22Rv1 (cell line): ENCODE results near the gene COMMD2.

ENCODE experiments used
- H3K27ac ChIP-seq: fragments of 450-650 bp; 2 replicates; pipeline ENCODE4 v1.5.1; 2017
- ZFX ChIP-seq: fragments of 450-650 bp; IDR thresholded peaks from 2 replicates; pipeline ENCODE4 v1.6.1; 2017; ENCODE audit warnings: antibody characterized with exemption, borderline replicate concordance
- TF ChIP-seq, protein P1 (sequence below): fragments of 450-650 bp; IDR thresholded peaks from 2 replicates; pipeline ENCODE4 v1.5.1; 2017; ENCODE audit warnings: mild to moderate bottlenecking

COMMD2 gene

DNA sequence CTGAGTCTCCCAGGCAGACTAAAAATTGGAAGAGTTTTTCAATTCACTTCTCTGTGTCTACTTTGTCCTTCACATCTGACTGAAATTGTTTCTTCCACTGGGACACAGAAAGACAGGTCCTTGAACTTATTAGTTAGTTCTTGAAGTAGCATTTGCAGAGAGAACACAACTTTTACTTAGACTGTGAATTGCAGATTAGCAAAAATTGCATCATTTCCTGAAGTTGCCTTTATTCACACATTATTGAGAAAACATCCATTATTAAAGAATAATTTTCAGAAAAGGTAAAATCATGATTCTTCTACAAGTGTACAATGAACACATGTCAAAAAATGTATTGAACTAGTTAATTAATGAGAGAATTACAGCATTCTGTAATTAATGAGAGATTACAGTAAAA, 1.4 kb upstream of the COMMD2 start:
- TF ChIP-seq, protein P1, sequence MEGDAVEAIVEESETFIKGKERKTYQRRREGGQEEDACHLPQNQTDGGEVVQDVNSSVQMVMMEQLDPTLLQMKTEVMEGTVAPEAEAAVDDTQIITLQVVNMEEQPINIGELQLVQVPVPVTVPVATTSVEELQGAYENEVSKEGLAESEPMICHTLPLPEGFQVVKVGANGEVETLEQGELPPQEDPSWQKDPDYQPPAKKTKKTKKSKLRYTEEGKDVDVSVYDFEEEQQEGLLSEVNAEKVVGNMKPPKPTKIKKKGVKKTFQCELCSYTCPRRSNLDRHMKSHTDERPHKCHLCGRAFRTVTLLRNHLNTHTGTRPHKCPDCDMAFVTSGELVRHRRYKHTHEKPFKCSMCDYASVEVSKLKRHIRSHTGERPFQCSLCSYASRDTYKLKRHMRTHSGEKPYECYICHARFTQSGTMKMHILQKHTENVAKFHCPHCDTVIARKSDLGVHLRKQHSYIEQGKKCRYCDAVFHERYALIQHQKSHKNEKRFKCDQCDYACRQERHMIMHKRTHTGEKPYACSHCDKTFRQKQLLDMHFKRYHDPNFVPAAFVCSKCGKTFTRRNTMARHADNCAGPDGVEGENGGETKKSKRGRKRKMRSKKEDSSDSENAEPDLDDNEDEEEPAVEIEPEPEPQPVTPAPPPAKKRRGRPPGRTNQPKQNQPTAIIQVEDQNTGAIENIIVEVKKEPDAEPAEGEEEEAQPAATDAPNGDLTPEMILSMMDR: no peak
- TF ChIP-seq ZFX: no peak
- no peak overlapping the region for H3K27ac ChIP-seq

DNA sequence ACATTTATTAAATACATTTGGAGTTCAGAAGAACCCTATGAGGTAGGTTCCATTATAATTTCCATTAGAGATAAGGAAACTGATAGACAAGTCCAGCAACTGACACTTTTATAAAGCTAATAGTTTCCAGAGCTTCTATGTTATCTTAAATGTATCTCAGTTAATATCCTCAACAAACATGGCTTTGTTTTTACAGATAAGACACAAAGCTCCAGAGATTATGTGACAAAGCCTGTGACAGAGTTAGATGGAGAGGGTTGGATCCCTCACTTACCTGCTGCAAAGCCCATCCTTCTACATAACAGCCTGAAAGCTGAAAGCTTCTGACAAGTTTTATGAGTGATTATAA, 473 bp upstream of the COMMD2 start:
- peak overlapping the region; percentile 68 for H3K27ac ChIP-seq

DNA sequence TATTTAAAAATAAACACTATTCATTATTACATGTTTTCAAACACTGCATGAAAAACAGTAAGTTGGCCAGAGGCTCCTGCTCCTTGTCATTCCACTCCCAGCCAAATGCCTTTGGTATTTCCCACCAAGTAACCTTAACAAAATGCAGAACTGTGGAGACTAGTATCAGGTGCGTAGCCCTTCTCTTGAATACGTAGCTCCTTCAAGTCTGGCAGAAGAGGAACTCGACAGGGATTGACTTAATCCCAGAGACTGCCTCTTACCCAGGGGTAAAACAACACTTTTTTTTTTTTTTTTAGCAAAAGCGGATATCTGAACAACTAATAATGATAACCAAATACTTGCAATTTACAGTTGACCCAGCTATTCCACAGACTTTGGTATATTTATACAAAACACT, 738 bp downstream of the COMMD2 start:
- TF ChIP-seq, protein P1: no peak
- TF ChIP-seq ZFX: no peak
- peak overlapping the region; percentile 68 for H3K27ac ChIP-seq

More for the DNA sequence above, 473 bp upstream of the COMMD2 start:
- no peak for TF ChIP-seq ZFX
- TF ChIP-seq, protein P1: peak; percentile 18

DNA sequence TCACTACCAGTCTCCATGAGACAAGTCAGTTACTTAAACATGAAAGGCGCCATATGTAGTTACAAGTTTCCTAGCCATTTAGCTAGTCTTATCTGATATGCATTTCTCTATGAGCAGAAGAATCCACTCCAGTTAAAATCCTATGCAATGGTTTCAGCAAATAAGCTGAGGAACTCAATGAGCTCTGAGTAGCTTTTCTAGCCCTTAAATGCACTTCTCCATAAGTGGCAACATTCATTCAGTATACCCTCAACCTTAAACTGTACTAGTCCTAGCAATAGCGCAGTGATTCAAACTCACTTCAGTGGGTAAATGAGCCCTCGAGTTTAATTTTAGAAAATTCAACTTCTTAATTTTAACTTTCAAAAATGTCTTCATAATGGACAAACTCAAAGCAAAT, 7.7 kb downstream of the COMMD2 start:
- H3K27ac ChIP-seq: no peak overlapping the region
- TF ChIP-seq, protein P1: no peak
- TF ChIP-seq ZFX: no peak

DNA sequence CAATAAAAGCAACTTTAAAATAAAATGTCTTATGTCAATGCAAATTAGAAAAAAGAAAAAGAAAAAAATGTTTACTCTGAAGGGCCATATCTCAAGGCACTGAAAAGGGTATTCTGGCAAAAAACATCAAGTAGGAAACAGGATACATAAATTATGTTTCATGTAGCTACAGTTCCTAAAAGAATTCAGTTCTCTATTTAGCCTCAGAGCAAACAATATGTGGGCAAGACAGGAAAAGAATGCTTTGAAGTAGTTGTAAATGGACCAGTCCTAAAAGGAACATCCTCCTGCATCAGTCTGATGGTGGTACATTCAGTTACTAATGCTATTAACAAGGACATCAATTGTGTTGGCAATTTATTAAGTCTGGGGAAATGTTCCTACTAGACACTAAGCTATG, 8.1 kb downstream of the COMMD2 start:
- H3K27ac ChIP-seq: no peak overlapping the region
- TF ChIP-seq ZFX: no peak
- TF ChIP-seq, protein P1: no peak

DNA sequence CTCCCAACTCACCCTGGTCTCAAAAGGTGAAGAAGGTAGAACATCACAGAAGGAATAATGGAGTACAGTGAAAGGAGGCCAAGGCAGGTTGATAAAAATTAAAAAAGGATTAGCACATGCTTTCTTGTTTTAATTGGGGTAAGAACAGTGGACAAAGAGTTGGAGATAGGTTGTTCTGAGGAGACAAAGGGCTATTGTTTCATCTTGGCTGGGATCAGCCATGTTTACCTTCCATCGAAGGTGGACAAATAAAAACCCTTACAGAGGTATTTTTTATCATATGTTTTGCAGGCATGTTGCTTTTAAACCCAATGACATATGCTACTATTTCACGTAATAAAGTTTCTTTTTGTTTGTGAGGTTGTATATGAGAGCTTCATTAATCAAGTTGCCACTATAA, 12.9 kb downstream of the COMMD2 start:
- 0 out of 2 replicates have a peak overlapping the region, but pooled peaks have one; percentile 27 for H3K27ac ChIP-seq
- TF ChIP-seq ZFX: no peak
- TF ChIP-seq, protein P1: no peak

DNA sequence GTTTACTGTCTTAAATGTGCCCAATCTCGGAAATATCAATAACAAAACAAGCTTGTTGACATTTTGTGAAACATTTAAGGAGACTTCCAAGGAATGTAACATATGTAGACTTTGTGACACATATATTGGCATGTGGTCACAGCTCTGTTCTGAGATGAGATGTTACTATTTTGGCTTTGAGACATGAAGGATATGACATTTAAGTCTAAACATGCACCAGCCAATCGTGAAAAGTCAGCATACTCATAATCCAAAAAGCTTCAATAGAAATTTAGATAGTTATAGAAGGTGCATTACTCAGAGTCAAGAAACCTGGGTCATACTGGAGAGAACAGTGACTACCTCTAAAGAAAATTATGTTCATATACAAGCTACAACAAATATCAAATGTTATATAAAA, 13.4 kb downstream of the COMMD2 start:
- 0 out of 2 replicates have a peak overlapping the region, but pooled peaks have one; percentile 27 for H3K27ac ChIP-seq
- TF ChIP-seq ZFX: no peak

DNA sequence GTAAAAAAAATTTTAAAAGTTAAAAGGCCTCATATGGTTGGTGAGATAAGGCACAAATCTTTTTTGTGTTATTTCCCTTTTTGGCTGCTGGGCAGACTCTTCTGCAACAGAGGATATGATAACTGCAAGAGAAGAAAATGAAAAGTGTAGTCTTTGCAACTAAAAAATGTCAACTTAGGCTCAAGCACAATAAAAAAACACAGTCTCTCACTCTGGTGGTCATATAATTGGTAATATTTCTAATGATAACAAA, 15.4 kb downstream of the COMMD2 start:
- H3K27ac ChIP-seq: no peak overlapping the region
- no peak for TF ChIP-seq ZFX
- TF ChIP-seq, protein P1: no peak
